Fibroblast of mammary gland (primary cell): ENCODE measurements around the gene SH3D19.

ENCODE experiments used
- DNase-seq: peaks from one replicate; pipeline ENCODE4 v3.0.0-alpha.2; 2010; ENCODE audit warnings: low read depth
- H3K4me3 ChIP-seq: 2 replicates; pipeline ENCODE4 v1.5.1; 2011; ENCODE audit warnings: low read depth, mild to moderate bottlenecking, low read length, moderate library complexity; ENCODE audit not compliant: control insufficient read depth
- CTCF ChIP-seq: conservative IDR thresholded peaks from 2 replicates; pipeline ENCODE4 v1.5.1; 2011; ENCODE audit warnings: low read depth, low read length, inconsistent platforms; ENCODE audit not compliant: control insufficient read depth, insufficient read depth

The SH3D19 gene

GRCh38 chr4:151325111-151325948 lies at the start of gene SH3D19:
Gene SH3D19, minus strand, starts transcription at chr4:151325605. Its CDS starts 253 bp downstream, at chr4:151325352.
- no peak for TF ChIP-seq CTCF
- DNase-seq = peak; percentile 62

GRCh38 chr4:151362404-151363164 lies 37.2 kb upstream of the SH3D19 start:
- no peak overlapping the region for H3K4me3 ChIP-seq
- TF ChIP-seq CTCF = peak; percentile 99
- peak; percentile 83 for DNase-seq

More at GRCh38 chr4:151325111-151325948, at the start of gene SH3D19:
- H3K4me3 ChIP-seq = peak within 1 kb of the TSS; percentile 73

GRCh38 chr4:151361966-151362365 lies 36.6 kb upstream of the SH3D19 start:
- DNase-seq = no peak
- TF ChIP-seq CTCF = no peak
- no peak overlapping the region for H3K4me3 ChIP-seq

- TF ChIP-seq CTCF = no peak
- H3K4me3 ChIP-seq = no peak overlapping the region
- DNase-seq = no peak
Observed at GRCh38 chr4:151361126-151361525, 35.7 kb upstream of the SH3D19 start.

GRCh38 chr4:151359576-151359975 lies 34.2 kb upstream of the SH3D19 start:
- no peak for TF ChIP-seq CTCF
- DNase-seq = no peak
- H3K4me3 ChIP-seq = no peak overlapping the region

- no peak overlapping the region for H3K4me3 ChIP-seq
- TF ChIP-seq CTCF = no peak
- no peak for DNase-seq
Observed at GRCh38 chr4:151358266-151358665, 32.9 kb upstream of the SH3D19 start.
